ENCODE measurements around the gene SRGAP2C.
"Not testable (repeated sequence)": the region's sequence is repeated elsewhere in the genome, so short reads cannot be mapped to it uniquely, and the experiment has no call there.

DNA sequence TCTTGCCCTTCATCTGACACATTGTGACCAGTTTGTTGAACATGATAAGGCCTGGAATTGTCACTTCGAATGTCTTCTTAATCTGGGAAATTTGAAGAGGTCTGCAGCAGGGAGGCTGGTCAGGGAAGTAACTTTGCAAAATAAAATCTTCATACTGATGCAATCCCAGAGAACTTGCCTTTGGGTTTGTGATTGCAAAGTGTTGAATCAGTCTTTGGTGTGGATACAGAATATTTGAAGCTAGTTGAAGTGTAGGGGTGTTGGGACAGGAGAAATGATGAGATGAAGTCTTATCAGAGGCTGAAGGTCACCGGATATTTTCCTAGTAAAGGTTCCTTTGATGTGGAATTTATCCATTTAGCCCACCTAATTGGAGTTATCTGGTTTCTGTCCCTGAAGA lies 42.1 kb downstream of the SRGAP2C start:
- TF ChIP-seq, protein P1, sequence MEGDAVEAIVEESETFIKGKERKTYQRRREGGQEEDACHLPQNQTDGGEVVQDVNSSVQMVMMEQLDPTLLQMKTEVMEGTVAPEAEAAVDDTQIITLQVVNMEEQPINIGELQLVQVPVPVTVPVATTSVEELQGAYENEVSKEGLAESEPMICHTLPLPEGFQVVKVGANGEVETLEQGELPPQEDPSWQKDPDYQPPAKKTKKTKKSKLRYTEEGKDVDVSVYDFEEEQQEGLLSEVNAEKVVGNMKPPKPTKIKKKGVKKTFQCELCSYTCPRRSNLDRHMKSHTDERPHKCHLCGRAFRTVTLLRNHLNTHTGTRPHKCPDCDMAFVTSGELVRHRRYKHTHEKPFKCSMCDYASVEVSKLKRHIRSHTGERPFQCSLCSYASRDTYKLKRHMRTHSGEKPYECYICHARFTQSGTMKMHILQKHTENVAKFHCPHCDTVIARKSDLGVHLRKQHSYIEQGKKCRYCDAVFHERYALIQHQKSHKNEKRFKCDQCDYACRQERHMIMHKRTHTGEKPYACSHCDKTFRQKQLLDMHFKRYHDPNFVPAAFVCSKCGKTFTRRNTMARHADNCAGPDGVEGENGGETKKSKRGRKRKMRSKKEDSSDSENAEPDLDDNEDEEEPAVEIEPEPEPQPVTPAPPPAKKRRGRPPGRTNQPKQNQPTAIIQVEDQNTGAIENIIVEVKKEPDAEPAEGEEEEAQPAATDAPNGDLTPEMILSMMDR (IDR thresholded peaks at IDR 0.05; ENCODE audit: low read depth, low read length) = not testable (repeated sequence)
- not testable (repeated sequence) for TF ChIP-seq MAX (IDR thresholded peaks at IDR 0.05; ENCODE audit: low read depth, low read length)

All from NB4 (cell line).